ENCODE measurements around the gene GTSF1L. TPM values are rescaled to one million over a fixed set of nuclear protein-coding genes. Genes with fewer than 3 reads are reported as not detected.

The GTSF1L gene
- total RNA-seq, 1 donor from 2014 or later: not detected

- DNase-seq: no peak
- H3K36me3 Mint-ChIP-seq (ENCODE audit: unreplicated experiment): no peaks in the 10 kb centered on the region
- peaks cover 4% of the 10 kb centered on the region for H3K27me3 Mint-ChIP-seq (ENCODE audit: unreplicated experiment)
- H3K27ac Mint-ChIP-seq (ENCODE audit: unreplicated experiment): no peak overlapping the region
- H3K4me1 Mint-ChIP-seq (ENCODE audit: low read depth, unreplicated experiment): no peaks in the 10 kb centered on the region
- no peak for TF ChIP-seq CTCF (IDR thresholded peaks at IDR 0.05; ENCODE audit: partially characterized antibody, unreplicated experiment)
- no peak overlapping the region for H3K4me3 Mint-ChIP-seq (ENCODE audit: unreplicated experiment)
- H3K9me3 Mint-ChIP-seq (ENCODE audit: unreplicated experiment): no peaks in the 10 kb centered on the region
These were observed 41.1 kb upstream of the GTSF1L start for GRCh38 chr20:43767686-43768474.

DNA sequence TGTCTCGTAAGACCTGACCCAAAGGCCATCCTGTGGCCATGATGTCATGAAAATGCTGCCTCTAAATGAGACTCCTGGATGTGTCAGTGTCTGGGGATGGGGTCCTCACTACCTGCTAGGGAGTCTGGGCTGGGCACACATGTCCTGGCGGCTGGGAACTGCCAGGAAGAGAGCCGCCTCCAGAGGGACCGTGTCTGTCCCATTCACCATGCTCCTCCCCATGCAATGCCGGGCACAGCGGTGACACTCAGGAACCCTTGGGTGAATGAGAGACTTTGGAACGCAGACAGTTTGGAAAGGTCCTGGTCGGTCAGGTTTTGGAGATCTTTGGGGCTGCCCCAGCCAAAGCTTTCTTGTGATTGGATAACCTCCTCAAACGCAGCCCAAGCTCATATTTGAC is 40.1 kb upstream of the GTSF1L start:
- DNase-seq: no peak
- no peak for TF ChIP-seq CTCF (IDR thresholded peaks at IDR 0.05; ENCODE audit: partially characterized antibody, unreplicated experiment)
- no peaks in the 10 kb centered on the region for H3K9me3 Mint-ChIP-seq (ENCODE audit: unreplicated experiment)
- no peak overlapping the region for H3K27ac Mint-ChIP-seq (ENCODE audit: unreplicated experiment)
- H3K4me1 Mint-ChIP-seq (ENCODE audit: low read depth, unreplicated experiment): no peaks in the 10 kb centered on the region
- H3K27me3 Mint-ChIP-seq (ENCODE audit: unreplicated experiment): peaks cover 2% of the 10 kb centered on the region
- no peaks in the 10 kb centered on the region for H3K36me3 Mint-ChIP-seq (ENCODE audit: unreplicated experiment)
- H3K4me3 Mint-ChIP-seq (ENCODE audit: unreplicated experiment): no peak overlapping the region

DNA sequence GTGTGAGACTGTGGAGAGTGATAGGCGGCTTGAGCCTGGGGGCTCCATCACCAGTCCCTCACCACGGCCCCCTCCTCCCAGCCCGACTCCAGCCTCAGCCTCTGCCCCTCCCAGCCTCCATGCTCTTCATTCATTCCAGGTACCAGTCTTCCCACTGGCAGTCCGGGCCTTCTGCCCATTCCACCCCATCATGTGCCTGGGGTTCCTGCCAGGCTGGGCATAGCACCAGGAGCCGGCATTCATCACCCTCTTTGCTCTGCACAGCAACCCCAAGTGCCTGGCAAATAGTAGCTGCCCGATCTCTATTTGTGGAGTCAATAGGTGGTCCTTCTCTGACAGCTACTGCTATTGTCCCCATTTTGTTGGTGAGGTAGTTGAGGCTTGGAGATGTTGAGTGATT is 39.6 kb upstream of the GTSF1L start:
- H3K36me3 Mint-ChIP-seq (ENCODE audit: unreplicated experiment): no peaks in the 10 kb centered on the region
- no peak overlapping the region for H3K4me3 Mint-ChIP-seq (ENCODE audit: unreplicated experiment)
- H3K27ac Mint-ChIP-seq (ENCODE audit: unreplicated experiment): no peak overlapping the region
- no peak for TF ChIP-seq CTCF (IDR thresholded peaks at IDR 0.05; ENCODE audit: partially characterized antibody, unreplicated experiment)
- no peak for DNase-seq
- H3K27me3 Mint-ChIP-seq (ENCODE audit: unreplicated experiment): peaks cover 2% of the 10 kb centered on the region
- H3K4me1 Mint-ChIP-seq (ENCODE audit: low read depth, unreplicated experiment): peaks cover 3% of the 10 kb centered on the region
- no peaks in the 10 kb centered on the region for H3K9me3 Mint-ChIP-seq (ENCODE audit: unreplicated experiment)

GRCh38 chr20:43765916-43766315 is 39.1 kb upstream of the GTSF1L start:
- Mint-ChIP-seq H3K27me3 (ENCODE audit: unreplicated experiment) (peaks cover 2% of the 10 kb centered on the region), H3K36me3 (ENCODE audit: unreplicated experiment) (no peaks in the 10 kb centered on the region), H3K4me3 (ENCODE audit: unreplicated experiment) (no peak overlapping the region), H3K27ac (ENCODE audit: unreplicated experiment) (no peak overlapping the region), H3K4me1 (ENCODE audit: low read depth, unreplicated experiment) (peaks cover 3% of the 10 kb centered on the region), H3K9me3 (ENCODE audit: unreplicated experiment) (no peaks in the 10 kb centered on the region)
- no peak for TF ChIP-seq CTCF (IDR thresholded peaks at IDR 0.05; ENCODE audit: partially characterized antibody, unreplicated experiment)
- DNase-seq: no peak

DNA sequence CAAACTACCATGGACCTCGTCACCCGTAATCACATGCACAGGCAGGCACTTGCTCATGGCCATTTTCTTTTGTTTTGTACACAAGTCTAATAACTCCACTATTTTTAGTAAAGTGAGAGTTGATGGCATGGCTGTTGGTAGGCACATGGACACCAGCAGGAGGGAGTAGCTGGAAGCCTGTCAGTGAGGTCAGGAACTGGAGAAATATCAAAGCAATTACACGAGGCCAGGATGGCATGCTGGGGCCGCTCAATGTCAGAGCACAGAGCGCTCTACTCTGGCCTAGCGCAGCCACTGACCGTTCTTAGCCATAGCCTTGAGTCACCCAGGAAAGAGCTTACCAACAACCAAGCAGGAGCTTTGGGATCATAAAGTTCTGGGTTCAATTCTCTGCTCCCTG is 36.1 kb upstream of the GTSF1L start:
- H3K27ac Mint-ChIP-seq (ENCODE audit: unreplicated experiment): no peak overlapping the region
- H3K36me3 Mint-ChIP-seq (ENCODE audit: unreplicated experiment): no peaks in the 10 kb centered on the region
- no peaks in the 10 kb centered on the region for H3K27me3 Mint-ChIP-seq (ENCODE audit: unreplicated experiment)
- peaks cover 3% of the 10 kb centered on the region for H3K4me1 Mint-ChIP-seq (ENCODE audit: low read depth, unreplicated experiment)
- no peak overlapping the region for H3K4me3 Mint-ChIP-seq (ENCODE audit: unreplicated experiment)
- peaks cover 2% of the 10 kb centered on the region for H3K9me3 Mint-ChIP-seq (ENCODE audit: unreplicated experiment)
- no peak for TF ChIP-seq CTCF (IDR thresholded peaks at IDR 0.05; ENCODE audit: partially characterized antibody, unreplicated experiment)
- no peak for DNase-seq
